Esophagus squamous epithelium (tissue), 5 donors: Measurements from ENCODE around the gene ADAM12. TPM values are rescaled to one million over a fixed set of nuclear protein-coding genes. Genes with fewer than 3 reads are reported as not detected.

Source experiments
- DNase-seq: peaks from one replicate; lab custom pipeline; 2025; lab: John Stamatoyannopoulos, UW
- H3K27ac ChIP-seq, 4 donors: fragments of 200-600 bp; sonication (generic); one replicate each; pipeline ENCODE4 v1.5.1; 2016 to 2019; ENCODE audit warnings: mild to moderate bottlenecking in 1 of 4
- H3K27me3 ChIP-seq, 4 donors: fragments of 200-600 bp; sonication (generic); 1 replicate in 3 of 4; 2 replicates in 1 of 4; pipeline versions ENCODE4 v1.5.1 to v1.6.0; 2017 to 2021; ENCODE audit warnings: antibody characterized with exemption in 1 of 4
- H3K36me3 ChIP-seq, 3 donors: fragments of 200-600 bp; sonication (generic); one replicate each; pipeline ENCODE4 v1.5.1; 2016 to 2019
- H3K4me1 ChIP-seq, 3 donors: fragments of 200-600 bp; sonication (generic); one replicate each; pipeline ENCODE4 v1.5.1; 2017 to 2019
- H3K4me3 ChIP-seq, 4 donors: fragments of 200-600 bp; sonication (generic); 1 replicate in 3 of 4; 2 replicates in 1 of 4; pipeline ENCODE4 v1.5.1; 2016 to 2019; ENCODE audit warnings: mild to moderate bottlenecking in 2 of 4, moderate library complexity in 1 of 4
- H3K9me3 ChIP-seq, 3 donors: fragments of 200-600 bp; sonication (generic); one replicate each; pipeline ENCODE4 v1.5.1; 2016 to 2019
- POLR2A ChIP-seq, 4 donors: fragments of 450-650 bp; IDR thresholded peaks; one replicate each; pipeline ENCODE4 v1.6.1; 2017; ENCODE audit warnings: antibody characterized with exemption in 4 of 4, mild to moderate bottlenecking in 4 of 4, moderate library complexity in 3 of 4
- WGBS, 2 donors: methylation state at CpG; one replicate each; pipeline ENCODE4 v1.1.5; 2018; 5-methylcytosine and 5-hydroxymethylcytosine counted together
- intact Hi-C: fragments of 100-400 bp; cut with DNase I; formaldehyde crosslinking; loops from one replicate; pipeline ENCODE4 v1.15.0; 2022
- total RNA-seq, 4 donors: library from RNA; depleted of rRNA; stranded (reverse); fragments of >200 nt; gene quantifications; one replicate each; pipeline ENCODE4 v1.1.0, GENCODE V29; 2016
- TF ChIP-seq, protein P1 (sequence below), 6 experiments: fragments of 450-650 bp in 4 of 6; fragments of 200-600 bp in 2 of 6; sonication (generic) in 2 of 6; IDR thresholded peaks; one replicate each; pipeline ENCODE4 v1.5.1; 2016 to 2019; ENCODE audit warnings: antibody characterized with exemption in 6 of 6, mild to moderate bottlenecking in 4 of 6, moderate library complexity in 4 of 6
- donor health status: DM: yes; HTN: yes; CAD: no.

ADAM12 gene
- total RNA-seq, 4 donors from 2014 or later = 0.57 to 1.1 (median 0.76) TPM; not detected in 1

DNA sequence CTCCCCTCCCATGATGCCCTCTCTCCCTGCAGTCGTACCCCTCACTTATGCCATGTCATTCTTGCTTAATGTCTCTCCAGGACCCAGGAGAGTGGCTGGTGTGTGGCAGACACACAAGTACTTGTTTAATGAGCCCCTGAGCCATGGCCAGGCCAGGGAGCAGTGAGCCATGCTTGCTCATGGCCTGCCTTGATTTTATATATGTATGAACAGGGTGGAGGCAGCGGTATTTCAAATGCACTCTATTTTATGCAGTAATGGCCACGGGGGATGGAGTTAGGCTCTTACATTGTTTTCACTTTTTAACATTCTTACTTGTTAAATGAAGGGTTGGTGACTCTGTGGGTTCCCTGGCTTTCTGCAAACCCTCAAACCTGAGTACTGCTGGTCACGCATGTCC is 347.2 kb downstream of the ADAM12 start:
- H3K9me3 ChIP-seq = no peaks in the 10 kb centered on the region
- H3K27me3 ChIP-seq = no peaks in the 10 kb centered on the region
- TF ChIP-seq, protein P1, sequence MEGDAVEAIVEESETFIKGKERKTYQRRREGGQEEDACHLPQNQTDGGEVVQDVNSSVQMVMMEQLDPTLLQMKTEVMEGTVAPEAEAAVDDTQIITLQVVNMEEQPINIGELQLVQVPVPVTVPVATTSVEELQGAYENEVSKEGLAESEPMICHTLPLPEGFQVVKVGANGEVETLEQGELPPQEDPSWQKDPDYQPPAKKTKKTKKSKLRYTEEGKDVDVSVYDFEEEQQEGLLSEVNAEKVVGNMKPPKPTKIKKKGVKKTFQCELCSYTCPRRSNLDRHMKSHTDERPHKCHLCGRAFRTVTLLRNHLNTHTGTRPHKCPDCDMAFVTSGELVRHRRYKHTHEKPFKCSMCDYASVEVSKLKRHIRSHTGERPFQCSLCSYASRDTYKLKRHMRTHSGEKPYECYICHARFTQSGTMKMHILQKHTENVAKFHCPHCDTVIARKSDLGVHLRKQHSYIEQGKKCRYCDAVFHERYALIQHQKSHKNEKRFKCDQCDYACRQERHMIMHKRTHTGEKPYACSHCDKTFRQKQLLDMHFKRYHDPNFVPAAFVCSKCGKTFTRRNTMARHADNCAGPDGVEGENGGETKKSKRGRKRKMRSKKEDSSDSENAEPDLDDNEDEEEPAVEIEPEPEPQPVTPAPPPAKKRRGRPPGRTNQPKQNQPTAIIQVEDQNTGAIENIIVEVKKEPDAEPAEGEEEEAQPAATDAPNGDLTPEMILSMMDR (IDR thresholded peaks at IDR 0.05) = no peak
- TF ChIP-seq POLR2A (IDR thresholded peaks at IDR 0.05) = no peak
- no peaks in the 10 kb centered on the region for H3K36me3 ChIP-seq
- 86 to 88% methylated on average over 4 of the region's 4 CpGs for WGBS, 2 donors
- H3K4me3 ChIP-seq = no peak overlapping the region
- peak overlapping the region in 1 of 4 donors; percentile 54 for H3K27ac ChIP-seq
- DNase-seq = no peak
- H3K4me1 ChIP-seq = peaks cover 0 to 19% (median 5%) of the 10 kb centered on the region in 3 donors
- intact Hi-C loops = no loop called here

DNA sequence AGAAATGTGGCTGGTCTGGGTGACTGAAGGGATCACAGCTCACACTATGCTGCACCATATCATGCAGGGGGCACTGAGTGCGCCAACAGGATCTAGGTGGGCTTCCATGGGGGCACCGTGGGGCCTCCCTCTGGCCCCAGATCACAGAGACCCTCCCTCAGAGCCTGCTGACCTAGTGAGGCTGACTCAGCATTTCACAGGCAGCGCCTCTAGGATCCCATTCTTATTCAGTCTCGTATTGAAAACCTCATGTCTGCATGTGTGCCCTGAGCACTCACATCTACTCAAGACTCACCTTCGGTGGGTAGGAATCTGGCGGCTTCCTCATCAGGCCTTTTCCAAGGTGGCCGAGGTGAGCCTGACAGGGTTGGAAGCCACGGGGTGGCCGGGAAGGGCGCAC is 350.3 kb downstream of the ADAM12 start:
- intact Hi-C loops = no loop called here
- H3K27me3 ChIP-seq = no peaks in the 10 kb centered on the region

DNA sequence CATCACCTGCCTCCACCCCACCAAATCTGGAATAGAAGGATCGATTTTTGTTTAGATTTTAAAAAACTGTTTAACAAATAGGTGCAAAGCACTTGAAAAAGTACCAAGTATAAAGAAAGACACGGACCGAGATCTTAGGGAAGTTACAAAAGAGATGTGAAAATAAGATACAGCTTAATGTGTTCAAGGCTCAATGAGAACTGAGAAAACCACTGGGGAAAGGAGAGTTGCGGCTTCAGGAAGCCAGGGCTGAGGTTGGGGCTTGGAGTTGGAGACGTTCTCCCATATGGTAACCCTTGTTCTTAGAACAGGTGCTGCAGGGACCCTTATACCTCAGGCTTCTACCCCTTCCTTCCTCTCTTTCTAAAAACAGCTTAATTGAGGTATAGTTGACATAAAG is 351.8 kb downstream of the ADAM12 start:
- Histone ChIP-seq H3K9me3 (peaks cover 0 to 10% (median 0%) of the 10 kb centered on the region in 3 donors), H3K4me3 (no peak overlapping the region), H3K4me1 (peaks cover 0 to 3% (median under 1%) of the 10 kb centered on the region in 3 donors), H3K36me3 (no peaks in the 10 kb centered on the region), H3K27me3 (no peaks in the 10 kb centered on the region), H3K27ac (no peak overlapping the region)
- intact Hi-C loops = no loop called here
- 58 to 70% methylated on average over 5 of the region's 5 CpGs for WGBS, 2 donors
- no peak for TF ChIP-seq POLR2A (IDR thresholded peaks at IDR 0.05)
- TF ChIP-seq, protein P1 (IDR thresholded peaks at IDR 0.05) = no peak
- no peak for DNase-seq

More for the DNA sequence above, 350.3 kb downstream of the ADAM12 start:
- no peak for TF ChIP-seq POLR2A (IDR thresholded peaks at IDR 0.05)
- TF ChIP-seq, protein P1 (IDR thresholded peaks at IDR 0.05) = no peak
- Histone ChIP-seq H3K4me1 (peaks cover 0 to 17% (median 5%) of the 10 kb centered on the region in 3 donors), H3K9me3 (peaks cover 0 to 10% (median 0%) of the 10 kb centered on the region in 3 donors), H3K4me3 (no peak overlapping the region), H3K36me3 (no peaks in the 10 kb centered on the region), H3K27ac (no peak overlapping the region)
- 70 to 73% methylated on average over 8 to 10 of the region's 10 CpGs for WGBS, 2 donors
- no peak for DNase-seq

DNA sequence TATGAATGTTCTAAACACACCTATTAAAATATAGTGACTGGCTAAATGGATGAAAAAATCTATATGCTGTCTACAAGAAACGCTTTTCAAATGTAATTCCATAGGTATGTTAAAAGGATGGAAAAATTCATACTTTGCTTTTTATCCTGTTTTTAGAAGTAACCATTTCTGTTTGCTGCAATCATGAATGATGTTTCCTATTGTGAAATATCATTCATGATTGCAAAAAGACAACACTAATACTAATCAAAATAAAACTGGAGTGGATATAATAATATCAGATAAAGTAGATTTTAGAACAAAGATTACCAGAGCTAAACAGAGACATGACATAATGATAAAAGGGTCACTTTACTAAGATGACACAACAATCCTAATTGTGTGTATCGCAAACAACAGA is 353.7 kb downstream of the ADAM12 start:
- Histone ChIP-seq H3K4me1 (no peaks in the 10 kb centered on the region), H3K4me3 (no peak overlapping the region), H3K27ac (no peak overlapping the region), H3K36me3 (no peaks in the 10 kb centered on the region), H3K27me3 (no peaks in the 10 kb centered on the region), H3K9me3 (peaks cover 0 to 10% (median 0%) of the 10 kb centered on the region in 3 donors)
- DNase-seq = no peak
- intact Hi-C loops = no loop called here
- 84 to 87% methylated on average over 2 of the region's 2 CpGs for WGBS, 2 donors
- no peak for TF ChIP-seq POLR2A (IDR thresholded peaks at IDR 0.05)
- TF ChIP-seq, protein P1 (IDR thresholded peaks at IDR 0.05) = no peak

DNA sequence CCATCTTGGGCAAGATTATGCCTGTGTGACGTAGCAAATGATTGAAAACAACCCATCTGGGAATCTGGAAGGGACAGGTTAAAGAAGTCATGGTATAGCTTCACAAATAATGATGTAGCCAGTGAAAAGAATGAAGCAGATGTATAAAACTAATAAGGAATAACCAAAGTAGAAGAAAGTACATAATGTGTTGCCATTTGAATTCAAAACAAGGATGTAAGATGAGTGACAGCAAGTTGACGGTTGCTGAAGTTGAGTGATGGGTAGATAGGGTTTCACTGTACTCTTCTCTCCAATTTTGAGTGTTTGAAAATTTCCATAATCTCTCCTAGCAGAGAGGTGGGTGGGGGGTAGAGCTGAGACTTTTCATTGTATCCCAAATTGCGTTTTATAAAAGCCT is 358.3 kb downstream of the ADAM12 start:
- no peaks in the 10 kb centered on the region for H3K36me3 ChIP-seq
- no peaks in the 10 kb centered on the region for H3K4me1 ChIP-seq
- H3K9me3 ChIP-seq = peaks cover 0 to 10% (median 8%) of the 10 kb centered on the region in 3 donors
- no peak overlapping the region for H3K27ac ChIP-seq
- intact Hi-C loops = no loop called here
- 69 to 73% methylated on average over 3 of the region's 3 CpGs for WGBS, 2 donors
- H3K4me3 ChIP-seq = no peak overlapping the region
- H3K27me3 ChIP-seq = no peaks in the 10 kb centered on the region
- TF ChIP-seq POLR2A (IDR thresholded peaks at IDR 0.05) = no peak
- TF ChIP-seq, protein P1 (IDR thresholded peaks at IDR 0.05) = no peak
- no peak for DNase-seq
